ENCODE results near the gene BCAS3. TPM values are rescaled to one million over a fixed set of nuclear protein-coding genes. Genes with fewer than 3 reads are reported as not detected.
A peak's percentile ranks its signal among the peaks of the same experiment; 100 is the strongest.

The BCAS3 gene
- polyA plus RNA-seq, 1 experiment = 17.5 TPM

DNA sequence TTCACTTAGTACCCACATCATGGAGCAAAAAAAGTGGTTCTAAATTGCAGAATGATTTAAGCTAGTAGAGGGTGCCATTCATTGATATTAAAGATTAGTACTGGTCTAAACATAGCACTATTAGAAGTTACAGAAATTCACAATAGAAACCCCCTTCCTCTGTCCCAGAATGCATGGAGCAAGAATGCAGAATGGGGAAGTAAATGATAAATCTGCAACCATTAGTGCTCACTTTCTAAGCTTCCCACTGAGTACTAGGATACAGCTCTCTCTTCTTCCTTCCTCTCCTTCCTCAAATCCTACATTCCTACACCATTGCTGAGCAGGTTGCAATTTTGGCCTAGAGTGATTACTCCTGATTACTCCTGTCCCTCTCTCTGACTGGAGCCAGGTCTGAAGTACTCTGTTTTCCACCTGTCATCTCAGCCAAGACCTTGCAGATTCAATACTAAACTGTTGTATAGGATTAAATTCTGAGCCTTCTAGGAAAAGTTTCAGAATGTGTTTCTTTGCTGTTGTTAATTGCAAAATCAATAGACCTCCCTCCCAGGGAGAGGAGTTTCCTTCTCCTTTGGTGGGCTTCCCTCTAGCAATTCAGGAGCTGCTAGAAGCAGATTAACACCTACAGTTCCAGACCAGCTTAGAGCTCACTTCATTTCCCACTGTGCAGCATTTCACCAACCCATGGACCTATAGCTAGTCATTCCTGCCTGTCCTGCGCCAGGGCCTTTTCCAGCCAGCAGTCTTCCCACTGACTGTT, 556.5 kb downstream of the BCAS3 start:
- DNase-seq (ENCODE audit: low read depth, low spot score) = no peak
- Histone ChIP-seq H3K4me3 (ENCODE audit: low read depth, low read length) (no peak overlapping the region), H3K27ac (ENCODE audit: low read depth, low read length) (no peak overlapping the region), H3K27me3 (ENCODE audit: control insufficient read depth, insufficient read depth, low read length) (no peaks in the 10 kb centered on the region), H3K9me3 (ENCODE audit: control insufficient read depth, insufficient read depth, low read length) (no peaks in the 10 kb centered on the region)
- ChIA-PET POLR2A (interaction anchor here (0.5 to 1.1 kb wide), 3 partner anchors 12 to 579 kb away, joined by 3 to 6 read pairs (median 5); no protein-coding TSS in a partner anchor), CTCF (interaction anchor here (0.6 to 1.3 kb wide), 3 partner anchors 79 to 233 kb away, joined by 3 to 4 read pairs (median 3); no protein-coding TSS in a partner anchor)
- TF ChIP-seq, protein P1, sequence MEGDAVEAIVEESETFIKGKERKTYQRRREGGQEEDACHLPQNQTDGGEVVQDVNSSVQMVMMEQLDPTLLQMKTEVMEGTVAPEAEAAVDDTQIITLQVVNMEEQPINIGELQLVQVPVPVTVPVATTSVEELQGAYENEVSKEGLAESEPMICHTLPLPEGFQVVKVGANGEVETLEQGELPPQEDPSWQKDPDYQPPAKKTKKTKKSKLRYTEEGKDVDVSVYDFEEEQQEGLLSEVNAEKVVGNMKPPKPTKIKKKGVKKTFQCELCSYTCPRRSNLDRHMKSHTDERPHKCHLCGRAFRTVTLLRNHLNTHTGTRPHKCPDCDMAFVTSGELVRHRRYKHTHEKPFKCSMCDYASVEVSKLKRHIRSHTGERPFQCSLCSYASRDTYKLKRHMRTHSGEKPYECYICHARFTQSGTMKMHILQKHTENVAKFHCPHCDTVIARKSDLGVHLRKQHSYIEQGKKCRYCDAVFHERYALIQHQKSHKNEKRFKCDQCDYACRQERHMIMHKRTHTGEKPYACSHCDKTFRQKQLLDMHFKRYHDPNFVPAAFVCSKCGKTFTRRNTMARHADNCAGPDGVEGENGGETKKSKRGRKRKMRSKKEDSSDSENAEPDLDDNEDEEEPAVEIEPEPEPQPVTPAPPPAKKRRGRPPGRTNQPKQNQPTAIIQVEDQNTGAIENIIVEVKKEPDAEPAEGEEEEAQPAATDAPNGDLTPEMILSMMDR (IDR thresholded peaks at IDR 0.05; ENCODE audit: low read depth, low read length) = no peak

DNA sequence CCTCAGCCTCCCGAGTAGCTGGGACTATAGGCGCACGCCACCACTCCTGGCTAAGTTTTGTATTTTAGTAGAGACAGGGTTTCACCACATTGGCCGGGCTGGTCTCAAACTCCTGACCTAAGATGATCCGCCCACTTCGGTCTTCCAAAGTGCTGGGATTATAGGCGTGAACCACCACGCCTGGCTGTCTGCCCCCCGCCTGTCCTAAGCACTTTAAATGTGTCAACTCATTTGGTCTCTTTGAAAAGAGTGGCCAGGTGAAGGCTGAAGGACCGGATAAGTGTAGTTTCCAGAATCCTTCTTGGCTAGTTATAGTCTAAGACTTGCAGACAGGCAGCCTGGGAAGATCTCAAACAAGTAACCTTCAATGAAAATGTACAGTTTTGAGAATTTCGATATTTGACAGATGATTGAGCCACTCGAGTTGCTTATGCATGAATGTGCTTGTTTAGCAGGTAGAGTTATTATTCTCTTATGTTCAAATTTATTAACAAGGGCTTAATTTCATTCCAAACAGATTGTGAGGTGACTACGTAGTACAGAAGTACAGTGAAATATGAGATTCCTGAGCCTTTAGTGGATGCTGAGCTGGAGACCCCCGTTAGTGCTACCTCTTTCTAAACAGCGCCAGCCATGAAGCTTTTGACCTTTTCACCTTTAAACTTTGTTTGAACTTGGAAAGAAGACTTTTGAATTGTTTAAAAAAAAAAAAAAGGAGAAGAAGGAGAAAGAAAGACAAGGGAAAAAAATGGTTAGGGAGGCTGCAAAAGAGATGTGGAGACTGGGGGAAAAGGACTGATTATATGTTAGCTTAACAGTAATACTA, 557.6 kb downstream of the BCAS3 start:
- H3K9me3 ChIP-seq (ENCODE audit: control insufficient read depth, insufficient read depth, low read length) = no peaks in the 10 kb centered on the region
- peak overlapping the region; percentile 81 for H3K27ac ChIP-seq (ENCODE audit: low read depth, low read length)
- ChIA-PET POLR2A (interaction anchor here (0.6 to 1.4 kb wide), 9 partner anchors 13 to 162 kb away, joined by 3 to 6 read pairs (median 5); no protein-coding TSS in a partner anchor), CTCF (interaction anchor here (0.7 to 2.0 kb wide), 6 partner anchors 24 to 305 kb away, joined by 3 to 6 read pairs (median 4); no protein-coding TSS in a partner anchor)
- TF ChIP-seq, protein P1 (IDR thresholded peaks at IDR 0.05; ENCODE audit: low read depth, low read length) = no peak
- no peaks in the 10 kb centered on the region for H3K27me3 ChIP-seq (ENCODE audit: control insufficient read depth, insufficient read depth, low read length)
- H3K4me3 ChIP-seq (ENCODE audit: low read depth, low read length) = no peak overlapping the region
- no peak for DNase-seq (ENCODE audit: low read depth, low spot score)

DNA sequence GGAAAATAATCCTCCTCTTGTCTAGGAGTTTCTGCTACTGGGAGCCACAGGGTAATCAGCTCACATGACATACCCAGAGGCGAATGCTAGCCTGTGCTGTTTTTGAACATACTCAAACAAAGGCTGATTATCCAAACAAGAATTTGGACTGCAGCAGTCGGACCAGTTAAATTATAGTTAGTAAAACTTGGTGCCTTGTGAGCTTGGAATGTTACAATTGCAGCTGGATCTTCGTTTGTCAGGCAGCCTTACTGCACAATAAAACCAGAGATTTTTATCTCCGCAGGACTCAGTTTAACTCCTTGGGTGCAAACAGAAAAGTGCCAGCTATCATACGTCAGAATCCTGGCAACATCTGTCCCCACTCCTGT, 558.2 kb downstream of the BCAS3 start:
- CTCF ChIA-PET = interaction anchor here (0.7 to 2.0 kb wide), 4 partner anchors 23 to 264 kb away, joined by 3 to 6 read pairs (median 5); no protein-coding TSS in a partner anchor
- TF ChIP-seq, protein P1 (IDR thresholded peaks at IDR 0.05; ENCODE audit: low read depth, low read length) = no peak

DNA sequence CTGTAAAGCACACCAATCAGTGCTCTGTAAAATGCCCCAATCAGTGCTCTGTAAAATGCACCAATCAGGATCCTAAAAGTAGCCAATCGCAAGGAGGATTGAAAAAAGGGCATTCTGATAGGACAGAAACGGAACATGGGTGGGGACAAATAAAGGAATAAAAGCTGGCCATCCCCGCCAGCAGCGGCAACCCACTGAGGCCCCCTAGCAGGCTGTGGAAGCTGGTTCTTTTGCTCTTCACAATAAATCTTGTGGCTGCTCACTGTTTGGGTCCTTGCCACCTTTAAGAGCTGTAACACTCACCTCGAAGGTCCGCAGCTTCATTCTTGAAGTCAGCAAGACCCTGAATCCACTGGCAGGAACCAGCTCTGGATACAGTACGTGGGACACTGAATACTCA, 559.6 kb downstream of the BCAS3 start:
- POLR2A ChIA-PET = no interaction called here
- CTCF ChIA-PET = interaction anchor here (1.5 to 2.0 kb wide), 2 partner anchors 153 to 236 kb away, joined by 3 to 6 read pairs; no protein-coding TSS in a partner anchor

More for the DNA sequence above, 558.2 kb downstream of the BCAS3 start:
- no peaks in the 10 kb centered on the region for H3K27me3 ChIP-seq (ENCODE audit: control insufficient read depth, insufficient read depth, low read length)
- H3K4me3 ChIP-seq (ENCODE audit: low read depth, low read length) = no peak overlapping the region
- DNase-seq (ENCODE audit: low read depth, low spot score) = no peak
- POLR2A ChIA-PET = interaction anchor here (0.7 to 1.4 kb wide), 9 partner anchors 16 to 163 kb away, joined by 3 to 6 read pairs (median 4); partner anchors contain the start of gene TBX2
- H3K27ac ChIP-seq (ENCODE audit: low read depth, low read length) = peak overlapping the region; percentile 81
- H3K9me3 ChIP-seq (ENCODE audit: control insufficient read depth, insufficient read depth, low read length) = no peaks in the 10 kb centered on the region

More for the DNA sequence above, 559.6 kb downstream of the BCAS3 start:
- no peaks in the 10 kb centered on the region for H3K27me3 ChIP-seq (ENCODE audit: control insufficient read depth, insufficient read depth, low read length)
- TF ChIP-seq, protein P1 (IDR thresholded peaks at IDR 0.05; ENCODE audit: low read depth, low read length) = no peak
- H3K9me3 ChIP-seq (ENCODE audit: control insufficient read depth, insufficient read depth, low read length) = no peaks in the 10 kb centered on the region
- no peak for DNase-seq (ENCODE audit: low read depth, low spot score)
- no peak overlapping the region for H3K27ac ChIP-seq (ENCODE audit: low read depth, low read length)
- no peak overlapping the region for H3K4me3 ChIP-seq (ENCODE audit: low read depth, low read length)
